Activated naive CD8-positive, alpha-beta T cell treated with anti-CD3 and anti-CD28 coated beads, Interleukin-2, amount 50 U/mL, for 16 hours (primary cell): Measurements from ENCODE around the gene GAL.
"Not testable (repeated sequence)": the region's sequence is repeated elsewhere in the genome, so short reads cannot be mapped to it uniquely, and the experiment has no call there.

Experiments
- DNase-seq: peaks from one replicate; pipeline ENCODE4 v3.0.0-alpha.2; 2020; ENCODE audit warnings: low read depth, low spot score

Gene GAL, protein sequence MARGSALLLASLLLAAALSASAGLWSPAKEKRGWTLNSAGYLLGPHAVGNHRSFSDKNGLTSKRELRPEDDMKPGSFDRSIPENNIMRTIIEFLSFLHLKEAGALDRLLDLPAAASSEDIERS

GRCh38 chr11:68684385-68685356, at the start of gene GAL:
TSS of gene GAL (plus strand) at chr11:68684544. CDS start at chr11:68684924, 380 bp downstream.
- no peak for DNase-seq

DNA sequence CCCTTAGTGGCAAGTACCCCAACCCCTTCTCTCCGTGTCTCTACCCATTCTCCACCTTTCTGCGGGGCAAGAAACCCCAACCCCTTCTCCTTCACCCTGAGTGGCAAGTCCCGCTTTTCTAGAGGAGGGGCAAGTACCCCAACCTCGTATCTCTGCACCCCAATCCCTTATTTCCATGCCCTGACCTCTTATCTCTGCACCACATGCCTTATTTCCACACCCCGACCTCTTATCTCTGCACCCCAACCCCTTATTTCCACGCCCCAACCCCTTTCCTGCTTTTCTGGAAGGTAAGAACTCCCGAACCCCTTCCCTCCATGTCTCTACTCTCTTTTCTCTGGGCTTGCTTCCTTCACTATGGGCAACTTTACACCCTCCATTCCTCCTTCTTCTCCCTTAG, 49.7 kb upstream of the GAL start:
- DNase-seq = not testable (repeated sequence)

DNA sequence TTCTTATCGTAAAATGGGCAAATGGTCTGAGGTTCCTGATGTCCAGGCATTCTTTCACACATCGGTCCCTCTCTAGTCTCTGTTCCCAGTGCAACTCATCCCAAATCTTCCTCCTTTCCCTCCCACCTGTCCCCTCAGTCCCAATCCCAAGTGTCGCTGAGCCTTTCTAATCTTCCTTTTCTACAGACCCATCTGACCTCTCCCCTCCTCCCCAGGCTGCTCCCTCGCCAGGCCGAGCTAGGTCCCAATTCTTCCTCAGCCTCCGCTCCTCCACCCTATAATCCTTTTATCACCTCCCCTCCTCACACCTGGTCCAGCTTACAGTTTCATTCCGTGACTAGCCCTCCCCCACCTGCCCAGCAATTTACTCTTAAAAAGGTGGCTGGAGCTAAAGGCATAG, 49.2 kb upstream of the GAL start:
- DNase-seq = not testable (repeated sequence)

DNA sequence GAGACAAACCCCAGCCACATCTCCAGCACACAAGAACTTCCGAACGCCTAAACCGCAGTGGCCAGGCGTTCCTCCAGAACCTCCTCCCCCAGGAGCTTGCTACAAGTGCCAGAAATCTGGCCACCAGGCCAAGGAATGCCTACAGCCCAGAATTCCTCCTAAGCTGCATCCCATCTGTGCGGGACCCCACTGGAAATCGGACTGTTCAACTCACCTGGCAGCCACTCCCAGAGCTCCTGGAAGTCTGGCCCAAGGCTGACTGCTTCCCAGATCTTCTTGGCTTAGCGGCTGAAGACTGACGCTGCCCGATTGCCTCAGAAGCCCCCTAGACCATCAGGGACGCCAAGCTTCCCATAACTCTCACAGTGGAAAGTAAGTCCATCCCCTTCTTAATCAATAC, 48.5 kb upstream of the GAL start:
- not testable (repeated sequence) for DNase-seq

- DNase-seq = not testable (repeated sequence)
Measured at GRCh38 chr11:68639322-68639721, 45.0 kb upstream of the GAL start.

- no peak for DNase-seq
Measured at GRCh38 chr11:68641880-68642279, 42.5 kb upstream of the GAL start.

- no peak for DNase-seq
Measured at GRCh38 chr11:68643585-68643984, 40.8 kb upstream of the GAL start.

- no peak for DNase-seq
Measured at GRCh38 chr11:68646832-68647231, 37.5 kb upstream of the GAL start.

DNA sequence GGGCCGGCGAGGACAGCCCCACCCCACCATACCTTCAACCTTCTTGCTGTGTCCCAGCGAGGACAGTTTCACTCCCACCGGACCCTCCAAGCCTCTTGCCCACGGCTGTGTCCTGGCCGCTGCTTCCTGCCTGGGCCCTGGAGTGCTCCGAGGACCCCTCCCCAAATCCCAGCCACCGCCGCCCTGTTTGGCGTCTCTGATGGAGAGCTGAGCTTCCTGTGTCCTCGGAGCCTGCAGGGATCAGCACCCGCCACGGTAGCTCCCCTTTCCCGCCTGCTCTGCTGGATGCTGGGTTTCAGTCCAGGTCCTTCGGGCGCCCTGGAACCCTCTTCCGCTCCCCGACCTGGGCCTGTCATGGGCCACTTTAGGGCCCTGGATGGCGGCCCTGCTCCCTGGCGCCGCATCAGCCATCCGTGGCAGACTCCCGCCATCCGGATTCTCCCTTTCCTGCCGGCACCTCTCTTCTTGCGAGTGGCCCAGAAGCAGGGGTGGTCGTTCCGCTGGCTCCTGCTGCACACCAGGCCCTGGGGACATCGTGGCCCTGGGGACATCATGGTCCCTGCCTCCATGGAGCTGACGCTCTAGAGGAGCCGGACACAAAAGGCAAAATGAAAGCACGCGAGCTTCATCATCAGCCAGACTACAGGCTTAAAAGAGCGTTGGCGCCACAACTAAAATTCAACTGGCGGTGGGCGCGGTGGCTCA, 34.3 kb upstream of the GAL start:
- DNase-seq = no peak

DNA sequence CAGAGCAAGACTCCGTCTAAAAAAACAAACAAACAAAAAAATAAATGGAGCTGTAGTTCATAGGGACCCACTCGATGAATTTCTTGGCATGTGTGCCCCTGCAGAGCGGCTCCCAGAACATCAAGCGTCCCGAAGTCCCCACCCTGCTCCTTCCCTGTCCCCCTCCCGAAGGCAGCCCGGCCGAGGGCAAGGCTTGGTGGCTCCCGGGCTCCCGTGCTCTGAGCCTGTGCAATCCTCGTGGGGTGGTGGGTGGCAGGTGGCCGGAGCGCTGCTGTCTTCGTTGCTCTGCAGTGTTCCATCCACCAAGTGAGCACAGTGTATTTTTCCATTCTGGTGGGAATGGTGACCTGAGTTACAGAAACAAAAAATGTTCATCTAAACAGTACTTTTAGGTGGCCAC, 33.5 kb upstream of the GAL start:
- no peak for DNase-seq

- DNase-seq = no peak
Measured at GRCh38 chr11:68651208-68651984, 32.9 kb upstream of the GAL start.

DNA sequence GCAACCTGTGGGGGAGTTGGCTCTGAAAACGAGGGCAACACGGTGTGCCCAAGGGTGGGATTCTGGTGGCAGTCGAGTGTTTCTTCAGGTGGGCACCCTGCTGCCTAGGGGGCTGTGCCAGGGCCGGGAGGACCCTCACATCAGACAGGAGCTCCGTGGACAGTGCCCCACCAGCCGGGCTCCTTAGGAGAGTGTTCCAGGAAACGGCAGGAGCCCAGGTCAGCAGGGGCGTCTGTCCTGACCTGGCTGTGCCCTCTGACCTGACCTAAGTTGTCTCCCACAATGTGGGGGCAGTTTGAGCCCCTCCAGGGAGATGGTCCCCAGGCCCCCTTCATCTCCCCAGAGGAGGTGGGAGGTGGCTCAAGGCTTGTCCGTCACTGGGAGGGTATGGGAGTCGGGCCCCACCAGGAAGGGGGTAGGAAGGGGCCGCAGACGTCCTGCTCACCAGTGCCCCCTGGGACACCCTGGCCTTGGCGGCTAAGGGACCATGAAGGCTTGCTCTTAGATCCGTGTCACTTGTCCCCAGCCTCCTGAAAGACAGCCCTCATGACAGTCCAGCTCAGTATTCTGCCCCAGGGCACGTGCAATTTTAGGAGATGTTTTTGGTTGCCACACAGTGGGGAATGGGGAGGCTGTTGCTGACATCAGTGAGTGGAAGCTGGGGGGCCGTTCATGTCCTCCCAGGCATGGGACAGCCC, 32.2 kb upstream of the GAL start:
- no peak for DNase-seq

DNA sequence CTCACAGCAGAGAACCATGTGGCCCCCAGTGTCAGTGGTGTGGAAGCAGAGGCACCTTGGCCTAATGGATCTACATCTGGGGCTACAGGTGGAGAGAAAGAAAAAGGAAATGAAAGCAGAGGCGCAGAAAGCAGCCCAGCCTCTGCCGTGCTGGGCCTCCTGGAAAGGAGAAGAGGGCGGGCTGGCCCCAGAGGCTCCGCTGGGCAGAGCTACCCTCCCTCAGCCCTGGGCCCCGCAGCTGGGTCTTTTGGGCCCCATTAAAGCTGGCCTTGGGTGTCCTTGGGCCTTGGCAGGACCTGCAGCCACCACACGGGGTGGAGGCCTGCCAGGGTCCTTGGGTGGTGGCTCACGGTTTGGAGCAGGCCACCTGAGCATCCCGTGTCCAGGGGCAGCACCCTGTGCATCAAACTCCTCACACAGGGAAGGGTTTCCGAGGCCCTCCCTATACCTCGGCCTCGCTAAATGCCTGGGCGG, 31.6 kb upstream of the GAL start:
- DNase-seq = no peak

DNA sequence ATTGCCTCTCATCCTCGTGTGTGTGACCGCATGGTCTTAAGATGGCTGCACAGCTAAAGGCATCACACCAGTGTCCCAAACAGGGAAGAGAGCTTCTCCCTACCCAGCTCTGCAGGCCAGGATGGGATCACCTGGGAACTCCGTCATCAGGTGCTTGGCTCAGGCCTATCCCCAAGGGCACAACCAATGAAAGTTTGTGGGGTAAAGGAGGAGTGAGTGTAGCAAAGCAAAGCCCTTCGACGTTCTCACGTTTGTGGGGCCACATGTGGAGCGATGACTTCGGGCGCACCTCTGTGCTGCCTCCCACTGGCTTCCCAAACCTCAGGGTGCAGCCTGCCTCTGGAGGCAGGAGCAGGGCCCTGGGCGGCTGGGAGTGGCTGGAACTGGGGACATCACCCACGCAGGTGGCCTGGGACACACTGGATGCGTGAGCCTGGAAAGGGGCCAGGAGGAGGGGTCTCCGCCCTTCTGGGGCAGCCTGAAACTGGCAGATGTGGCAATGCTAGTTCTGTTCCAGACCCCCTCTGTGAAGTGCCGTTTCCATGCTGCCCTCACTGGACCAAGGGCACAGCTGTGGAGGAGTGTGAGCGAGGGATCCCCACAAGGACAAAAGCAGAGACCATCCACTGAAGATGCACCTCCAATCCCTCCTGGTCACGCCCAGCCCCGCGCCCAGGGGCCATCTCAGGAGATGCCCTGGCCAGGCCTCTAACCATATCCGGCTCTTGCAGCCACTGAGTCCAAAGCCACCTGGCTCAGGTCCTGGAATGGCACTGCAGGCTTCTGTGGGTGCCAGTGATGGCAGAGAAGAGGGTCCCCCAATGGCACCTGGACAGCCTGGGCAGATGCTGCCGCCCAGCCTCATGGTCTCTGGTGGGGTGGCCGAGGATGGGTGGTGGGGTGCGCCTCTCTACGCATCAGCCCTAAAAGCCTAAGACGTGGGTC, 30.6 kb upstream of the GAL start:
- no peak for DNase-seq

DNA sequence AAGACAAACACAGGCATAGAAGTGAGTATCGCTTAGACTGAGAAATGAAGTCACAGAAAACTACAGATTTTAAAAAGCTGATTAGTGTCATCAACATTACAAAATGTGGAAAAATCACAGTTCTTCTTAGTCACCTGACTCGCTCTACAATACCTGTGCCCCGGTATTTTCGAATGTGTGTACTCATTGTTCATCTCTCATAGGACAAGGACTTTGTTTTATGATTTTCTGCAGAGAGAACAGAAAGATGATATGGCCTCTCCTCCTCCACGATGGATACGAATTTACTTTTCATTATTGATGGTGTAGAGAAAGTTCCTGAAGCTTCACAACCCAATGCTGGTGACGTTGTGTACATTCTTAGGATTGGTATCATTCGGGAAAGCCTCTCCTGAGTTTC, 29.4 kb upstream of the GAL start:
- DNase-seq = no peak

DNA sequence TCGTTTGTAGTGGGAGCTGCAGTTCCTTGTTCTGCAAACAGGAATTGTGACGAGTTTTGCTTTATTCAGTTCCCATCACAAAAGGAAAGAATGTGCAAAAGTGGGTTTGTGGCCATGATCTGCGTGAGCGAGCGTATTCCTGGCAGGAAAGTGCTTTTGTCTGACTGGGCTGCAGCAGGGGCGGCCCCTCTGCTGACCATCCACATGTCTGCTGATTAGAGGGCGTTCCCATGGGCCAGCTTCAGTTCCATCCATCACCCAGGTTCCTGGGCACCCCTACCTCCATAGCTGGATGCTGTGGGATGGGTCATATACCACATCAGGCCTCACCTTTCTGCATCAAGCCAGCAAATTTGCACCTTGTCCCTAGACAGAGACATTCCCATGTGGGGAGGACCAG, 28.9 kb upstream of the GAL start:
- DNase-seq = no peak

- DNase-seq = no peak
Measured at GRCh38 chr11:68655806-68656205, 28.5 kb upstream of the GAL start.

DNA sequence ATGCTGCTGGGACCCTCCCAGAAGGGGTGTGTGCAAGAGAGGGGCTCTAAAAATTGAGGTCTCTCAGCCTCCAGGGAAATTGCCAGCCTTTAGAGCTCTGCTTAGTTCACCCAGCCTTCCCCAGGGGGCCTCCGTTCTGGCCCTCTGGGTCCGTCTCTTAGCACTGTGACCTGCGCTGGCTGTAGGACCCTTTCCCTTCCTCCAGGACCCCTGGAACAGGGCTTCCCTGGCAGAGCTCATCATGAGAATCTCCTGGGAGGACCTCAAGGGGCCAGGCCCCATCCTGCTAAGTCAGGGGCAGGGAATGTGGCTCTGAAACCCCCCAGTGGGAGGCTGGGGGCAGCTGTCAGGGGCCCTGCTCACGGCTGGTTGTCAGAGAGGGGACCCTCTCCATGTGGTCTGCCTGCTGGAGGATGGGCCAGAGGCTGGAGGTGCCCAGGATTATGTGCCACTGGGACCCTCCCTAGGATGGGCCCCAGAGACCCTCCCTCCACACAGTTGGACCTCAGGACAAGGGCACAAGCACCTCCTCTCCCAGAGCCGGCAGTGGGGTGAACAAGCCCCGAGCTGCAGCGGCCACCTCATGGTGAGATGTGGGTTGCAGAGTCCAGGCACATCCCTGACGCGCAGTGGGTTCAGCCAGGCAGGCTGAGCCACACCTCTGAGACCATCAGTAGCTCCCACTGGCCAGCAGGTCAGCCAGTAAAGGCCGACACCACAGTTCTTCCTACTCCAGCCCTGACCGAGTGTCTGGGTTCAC, 27.1 kb upstream of the GAL start:
- no peak for DNase-seq

GRCh38 chr11:68658097-68658496, 26.2 kb upstream of the GAL start:
- DNase-seq = no peak
